Activated CD8-positive, alpha-beta memory T cell treated with anti-CD3 and anti-CD28 coated beads, Interleukin-2, amount 10 ng/mL, durations not matched to agents 7 days and 5 days (primary cell): ENCODE measurements around the gene NPAS3. TPM values are rescaled to one million over a fixed set of nuclear protein-coding genes. Genes with fewer than 3 reads are reported as not detected.

Experiments used
- ATAC-seq: fragments of 150-1000 bp; cut with Tn5 transposase; one replicate; pipeline ENCODE4 v1.10.0; 2021; ENCODE audit warnings: moderate library complexity
- CTCF ChIA-PET: fragments of 350-600 bp; sonication (Branson Sonifier 250); formaldehyde crosslinking; loops from one replicate; lab custom pipeline; 2021; ENCODE audit warnings: antibody characterized with exemption; lab: Charles Lee
- DNase-seq: peaks from one replicate; pipeline ENCODE4 v3.0.0-alpha.2; 2020
- H3K27ac Mint-ChIP-seq: one replicate; pipeline ENCODE4 v1.8.0; 2021; ENCODE audit warnings: mild to moderate bottlenecking, mixed read lengths
- H3K27me3 Mint-ChIP-seq: one replicate; pipeline ENCODE4 v1.8.0; 2021; ENCODE audit warnings: mixed read lengths
- H3K36me3 Mint-ChIP-seq: one replicate; pipeline ENCODE4 v1.8.0; 2021; ENCODE audit warnings: mild to moderate bottlenecking, mixed read lengths
- H3K4me1 Mint-ChIP-seq: one replicate; pipeline ENCODE4 v1.8.0; 2021; ENCODE audit warnings: mixed read lengths
- H3K4me3 Mint-ChIP-seq: one replicate; pipeline ENCODE4 v1.8.0; 2021; ENCODE audit warnings: mild to moderate bottlenecking, moderate library complexity, mixed read lengths
- H3K9me3 Mint-ChIP-seq: one replicate; pipeline ENCODE4 v1.8.0; 2022; ENCODE audit warnings: low read depth, mixed read lengths
- total RNA-seq, 2 experiments: library from RNA; stranded (reverse); gene quantifications; one replicate each; pipeline ENCODE4 v1.2.3, GENCODE V29; 2021

NPAS3 gene
- total RNA-seq, 2 experiments from 2014 or later: not detected

- CTCF ChIA-PET: no interaction called here
- H3K27me3 Mint-ChIP-seq: no peaks in the 10 kb centered on the region
- H3K36me3 Mint-ChIP-seq: no peaks in the 10 kb centered on the region
- no peak overlapping the region for H3K4me3 Mint-ChIP-seq
- DNase-seq (no peak), ATAC-seq (no peak)
- H3K9me3 Mint-ChIP-seq: peaks cover 5% of the 10 kb centered on the region
- no peak overlapping the region for H3K27ac Mint-ChIP-seq
- H3K4me1 Mint-ChIP-seq: no peaks in the 10 kb centered on the region
These were observed 409.8 kb downstream of the NPAS3 start for GRCh38 chr14:33348510-33348909.

GRCh38 chr14:33349871-33350270, 411.2 kb downstream of the NPAS3 start:
- DNase-seq: no peak
- CTCF ChIA-PET: no interaction called here
- no peak overlapping the region for H3K4me3 Mint-ChIP-seq

GRCh38 chr14:33350366-33350990, 411.8 kb downstream of the NPAS3 start:
- no peaks in the 10 kb centered on the region for H3K4me1 Mint-ChIP-seq
- H3K27me3 Mint-ChIP-seq: no peaks in the 10 kb centered on the region
- DNase-seq: no peak
- no peaks in the 10 kb centered on the region for H3K36me3 Mint-ChIP-seq
- H3K27ac Mint-ChIP-seq: no peak overlapping the region
- peaks cover 5% of the 10 kb centered on the region for H3K9me3 Mint-ChIP-seq
- no peak overlapping the region for H3K4me3 Mint-ChIP-seq
- CTCF ChIA-PET: no interaction called here
- no peak for ATAC-seq

More at GRCh38 chr14:33349871-33350270, 411.2 kb downstream of the NPAS3 start:
- H3K27ac Mint-ChIP-seq: no peak overlapping the region
- H3K36me3 Mint-ChIP-seq: no peaks in the 10 kb centered on the region
- H3K9me3 Mint-ChIP-seq: peaks cover 2% of the 10 kb centered on the region
- H3K27me3 Mint-ChIP-seq: no peaks in the 10 kb centered on the region
- no peaks in the 10 kb centered on the region for H3K4me1 Mint-ChIP-seq
- no peak for ATAC-seq

- CTCF ChIA-PET: no interaction called here
- Mint-ChIP-seq H3K27ac (no peak overlapping the region), H3K27me3 (no peaks in the 10 kb centered on the region), H3K9me3 (peaks cover 7% of the 10 kb centered on the region), H3K4me3 (no peak overlapping the region), H3K4me1 (no peaks in the 10 kb centered on the region), H3K36me3 (no peaks in the 10 kb centered on the region)
- ATAC-seq (no peak), DNase-seq (no peak)
These were observed 414.1 kb downstream of the NPAS3 start for GRCh38 chr14:33352821-33353220.

- Mint-ChIP-seq H3K36me3 (no peaks in the 10 kb centered on the region), H3K4me1 (no peaks in the 10 kb centered on the region), H3K27me3 (no peaks in the 10 kb centered on the region), H3K4me3 (no peak overlapping the region), H3K9me3 (peaks cover 7% of the 10 kb centered on the region), H3K27ac (no peak overlapping the region)
- ATAC-seq (no peak), DNase-seq (no peak)
- CTCF ChIA-PET: no interaction called here
These were observed 417.5 kb downstream of the NPAS3 start for GRCh38 chr14:33356181-33356580.

GRCh38 chr14:33357225-33358010, 418.7 kb downstream of the NPAS3 start:
- no peaks in the 10 kb centered on the region for H3K36me3 Mint-ChIP-seq
- DNase-seq: no peak
- no peaks in the 10 kb centered on the region for H3K27me3 Mint-ChIP-seq
- no peaks in the 10 kb centered on the region for H3K4me1 Mint-ChIP-seq
- H3K9me3 Mint-ChIP-seq: peaks cover 7% of the 10 kb centered on the region
- no peak overlapping the region for H3K27ac Mint-ChIP-seq
- CTCF ChIA-PET: no interaction called here
- no peak for ATAC-seq
- H3K4me3 Mint-ChIP-seq: no peak overlapping the region

GRCh38 chr14:33359288-33359881, 420.7 kb downstream of the NPAS3 start:
- H3K36me3 Mint-ChIP-seq: no peaks in the 10 kb centered on the region

GRCh38 chr14:33362934-33363333, 424.3 kb downstream of the NPAS3 start:
- H3K36me3 Mint-ChIP-seq: no peaks in the 10 kb centered on the region
- peaks cover 4% of the 10 kb centered on the region for H3K9me3 Mint-ChIP-seq
- no peak overlapping the region for H3K27ac Mint-ChIP-seq
- CTCF ChIA-PET: no interaction called here
- no peaks in the 10 kb centered on the region for H3K4me1 Mint-ChIP-seq
- H3K27me3 Mint-ChIP-seq: no peaks in the 10 kb centered on the region
- H3K4me3 Mint-ChIP-seq: no peak overlapping the region
- ATAC-seq: no peak
- no peak for DNase-seq

More at GRCh38 chr14:33359288-33359881, 420.7 kb downstream of the NPAS3 start:
- Mint-ChIP-seq H3K27me3 (no peaks in the 10 kb centered on the region), H3K9me3 (peaks cover 5% of the 10 kb centered on the region), H3K27ac (no peak overlapping the region), H3K4me1 (no peaks in the 10 kb centered on the region), H3K4me3 (no peak overlapping the region)
- DNase-seq: no peak
- ATAC-seq: no peak
- CTCF ChIA-PET: no interaction called here

- H3K4me1 Mint-ChIP-seq: no peaks in the 10 kb centered on the region
- no peaks in the 10 kb centered on the region for H3K36me3 Mint-ChIP-seq
- H3K9me3 Mint-ChIP-seq: peaks cover 4% of the 10 kb centered on the region
- no peak overlapping the region for H3K4me3 Mint-ChIP-seq
- CTCF ChIA-PET: no interaction called here
- ATAC-seq: no peak
- DNase-seq: no peak
- no peaks in the 10 kb centered on the region for H3K27me3 Mint-ChIP-seq
- H3K27ac Mint-ChIP-seq: no peak overlapping the region
These were observed 425.0 kb downstream of the NPAS3 start for GRCh38 chr14:33363682-33364081.

- H3K4me3 Mint-ChIP-seq: no peak overlapping the region
- CTCF ChIA-PET: no interaction called here
- no peaks in the 10 kb centered on the region for H3K4me1 Mint-ChIP-seq
- H3K36me3 Mint-ChIP-seq: no peaks in the 10 kb centered on the region
- DNase-seq: no peak
- H3K27ac Mint-ChIP-seq: no peak overlapping the region
- no peaks in the 10 kb centered on the region for H3K27me3 Mint-ChIP-seq
- H3K9me3 Mint-ChIP-seq: peaks cover 4% of the 10 kb centered on the region
- ATAC-seq: no peak
These were observed 425.8 kb downstream of the NPAS3 start for GRCh38 chr14:33364466-33364865.

- Mint-ChIP-seq H3K27ac (no peak overlapping the region), H3K27me3 (no peaks in the 10 kb centered on the region), H3K36me3 (no peaks in the 10 kb centered on the region), H3K4me1 (no peaks in the 10 kb centered on the region), H3K9me3 (peaks cover 4% of the 10 kb centered on the region), H3K4me3 (no peak overlapping the region)
- no peak for DNase-seq
- ATAC-seq: no peak
- CTCF ChIA-PET: no interaction called here
These were observed 430.4 kb downstream of the NPAS3 start for GRCh38 chr14:33369041-33369440.

- peaks cover 4% of the 10 kb centered on the region for H3K9me3 Mint-ChIP-seq
- H3K4me1 Mint-ChIP-seq: no peaks in the 10 kb centered on the region
- no peak for ATAC-seq
These were observed 431.3 kb downstream of the NPAS3 start for GRCh38 chr14:33369972-33370371.

GRCh38 chr14:33370426-33370825, 431.7 kb downstream of the NPAS3 start:
- Mint-ChIP-seq H3K27me3 (no peaks in the 10 kb centered on the region), H3K27ac (no peak overlapping the region), H3K4me3 (no peak overlapping the region), H3K36me3 (no peaks in the 10 kb centered on the region), H3K9me3 (peaks cover 4% of the 10 kb centered on the region), H3K4me1 (no peaks in the 10 kb centered on the region)
- DNase-seq: no peak
- CTCF ChIA-PET: no interaction called here
- no peak for ATAC-seq

More at GRCh38 chr14:33369972-33370371, 431.3 kb downstream of the NPAS3 start:
- Mint-ChIP-seq H3K27me3 (no peaks in the 10 kb centered on the region), H3K36me3 (no peaks in the 10 kb centered on the region), H3K4me3 (no peak overlapping the region), H3K27ac (no peak overlapping the region)
- no peak for DNase-seq
- CTCF ChIA-PET: no interaction called here

GRCh38 chr14:33375196-33375595, 436.5 kb downstream of the NPAS3 start:
- Mint-ChIP-seq H3K9me3 (no peaks in the 10 kb centered on the region), H3K4me3 (no peak overlapping the region), H3K4me1 (no peaks in the 10 kb centered on the region), H3K27me3 (no peaks in the 10 kb centered on the region), H3K27ac (no peak overlapping the region), H3K36me3 (no peaks in the 10 kb centered on the region)
- no peak for ATAC-seq
- CTCF ChIA-PET: no interaction called here
- no peak for DNase-seq
